HTR-8/SVneo (cell line): ENCODE data around the gene ATP2A1.
"Not testable (repeated sequence)": the region's sequence is repeated elsewhere in the genome, so short reads cannot be mapped to it uniquely, and the experiment has no call there.

Experiments
- DNase-seq: peaks from one replicate; pipeline ENCODE4 v3.0.0; 2011; ENCODE audit warnings: low spot score, mixed read lengths; ENCODE audit not compliant: insufficient read length
- FAIRE-seq: peaks from 2 replicates; lab custom pipeline; 2011; peaks lifted over from hg19 to GRCh38; lab: Jason Lieb, UNC

Gene ATP2A1

GRCh38 chr16:28930203-28930602, 51.9 kb downstream of the ATP2A1 start:
- DNase-seq, result no peak
- no peak for FAIRE-seq

- DNase-seq (no peak), FAIRE-seq (no peak)
Measured at GRCh38 chr16:28930652-28931051, 52.4 kb downstream of the ATP2A1 start.

DNA sequence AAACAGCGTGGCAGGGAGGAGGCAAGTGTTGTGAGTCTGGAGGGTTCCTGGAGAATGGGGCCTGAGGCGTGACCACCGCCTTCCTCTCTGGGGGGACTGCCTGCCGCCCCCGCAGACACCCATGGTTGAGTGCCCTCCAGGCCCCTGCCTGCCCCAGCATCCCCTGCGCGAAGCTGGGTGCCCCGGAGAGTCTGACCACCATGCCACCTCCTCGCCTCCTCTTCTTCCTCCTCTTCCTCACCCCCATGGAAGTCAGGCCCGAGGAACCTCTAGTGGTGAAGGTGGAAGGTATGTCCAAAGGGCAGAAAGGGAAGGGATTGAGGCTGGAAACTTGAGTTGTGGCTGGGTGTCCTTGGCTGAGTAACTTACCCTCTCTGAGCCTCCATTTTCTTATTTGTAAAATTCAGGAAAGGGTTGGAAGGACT, 53.5 kb downstream of the ATP2A1 start, which contains the start of gene CD19:
TSS of gene CD19 (plus strand) at position 171 of the 425 bp plus-strand sequence. CDS start at position 201, 30 bp downstream.
- no peak for FAIRE-seq
- no peak for DNase-seq

DNA sequence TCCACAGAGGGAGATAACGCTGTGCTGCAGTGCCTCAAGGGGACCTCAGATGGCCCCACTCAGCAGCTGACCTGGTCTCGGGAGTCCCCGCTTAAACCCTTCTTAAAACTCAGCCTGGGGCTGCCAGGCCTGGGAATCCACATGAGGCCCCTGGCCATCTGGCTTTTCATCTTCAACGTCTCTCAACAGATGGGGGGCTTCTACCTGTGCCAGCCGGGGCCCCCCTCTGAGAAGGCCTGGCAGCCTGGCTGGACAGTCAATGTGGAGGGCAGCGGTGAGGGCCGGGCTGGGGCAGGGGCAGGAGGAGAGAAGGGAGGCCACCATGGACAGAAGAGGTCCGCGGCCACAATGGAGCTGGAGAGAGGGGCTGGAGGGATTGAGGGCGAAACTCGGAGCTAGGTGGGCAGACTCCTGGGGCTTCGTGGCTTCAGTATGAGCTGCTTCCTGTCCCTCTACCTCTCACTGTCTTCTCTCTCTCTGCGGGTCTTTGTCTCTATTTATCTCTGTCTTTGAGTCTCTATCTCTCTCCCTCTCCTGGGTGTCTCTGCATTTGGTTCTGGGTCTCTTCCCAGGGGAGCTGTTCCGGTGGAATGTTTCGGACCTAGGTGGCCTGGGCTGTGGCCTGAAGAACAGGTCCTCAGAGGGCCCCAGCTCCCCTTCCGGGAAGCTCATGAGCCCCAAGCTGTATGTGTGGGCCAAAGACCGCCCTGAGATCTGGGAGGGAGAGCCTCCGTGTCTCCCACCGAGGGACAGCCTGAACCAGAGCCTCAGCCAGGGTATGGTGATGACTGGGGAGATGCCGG, 54.3 kb downstream of the ATP2A1 start:
- FAIRE-seq, result no peak

DNA sequence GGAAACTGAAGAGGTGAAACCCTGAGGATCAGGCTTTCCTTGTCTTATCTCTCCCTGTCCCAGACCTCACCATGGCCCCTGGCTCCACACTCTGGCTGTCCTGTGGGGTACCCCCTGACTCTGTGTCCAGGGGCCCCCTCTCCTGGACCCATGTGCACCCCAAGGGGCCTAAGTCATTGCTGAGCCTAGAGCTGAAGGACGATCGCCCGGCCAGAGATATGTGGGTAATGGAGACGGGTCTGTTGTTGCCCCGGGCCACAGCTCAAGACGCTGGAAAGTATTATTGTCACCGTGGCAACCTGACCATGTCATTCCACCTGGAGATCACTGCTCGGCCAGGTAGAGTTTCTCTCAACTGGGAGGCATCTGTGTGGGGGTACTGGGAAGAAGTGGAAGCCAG, 54.9 kb downstream of the ATP2A1 start:
- no peak for DNase-seq
- FAIRE-seq, result no peak

More for the DNA sequence above, 54.3 kb downstream of the ATP2A1 start:
- DNase-seq, result no peak

GRCh38 chr16:28935346-28935745, 57.1 kb downstream of the ATP2A1 start:
- no peak for FAIRE-seq

GRCh38 chr16:28935924-28936783, 57.9 kb downstream of the ATP2A1 start:
- FAIRE-seq, result no peak

More at GRCh38 chr16:28935346-28935745, 57.1 kb downstream of the ATP2A1 start:
- DNase-seq, result no peak

DNA sequence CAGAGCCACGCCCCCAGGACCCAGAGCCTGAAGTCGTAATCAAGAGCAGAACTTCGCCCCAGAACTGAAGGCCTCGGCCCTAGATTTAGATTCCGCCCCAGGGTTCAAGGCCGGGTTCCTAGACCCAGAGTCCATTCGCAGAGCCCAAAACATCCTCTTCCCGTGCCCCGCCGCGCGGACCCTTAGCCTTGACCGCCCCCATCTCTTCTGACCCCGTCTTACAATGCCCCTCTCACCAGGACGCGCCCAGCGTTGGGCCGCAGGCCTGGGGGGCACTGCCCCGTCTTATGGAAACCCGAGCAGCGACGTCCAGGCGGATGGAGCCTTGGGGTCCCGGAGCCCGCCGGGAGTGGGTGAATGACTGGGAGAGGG, 58.5 kb downstream of the ATP2A1 start:
- FAIRE-seq (no peak), DNase-seq (no peak)

More at GRCh38 chr16:28935924-28936783, 57.9 kb downstream of the ATP2A1 start:
- no peak for DNase-seq

DNA sequence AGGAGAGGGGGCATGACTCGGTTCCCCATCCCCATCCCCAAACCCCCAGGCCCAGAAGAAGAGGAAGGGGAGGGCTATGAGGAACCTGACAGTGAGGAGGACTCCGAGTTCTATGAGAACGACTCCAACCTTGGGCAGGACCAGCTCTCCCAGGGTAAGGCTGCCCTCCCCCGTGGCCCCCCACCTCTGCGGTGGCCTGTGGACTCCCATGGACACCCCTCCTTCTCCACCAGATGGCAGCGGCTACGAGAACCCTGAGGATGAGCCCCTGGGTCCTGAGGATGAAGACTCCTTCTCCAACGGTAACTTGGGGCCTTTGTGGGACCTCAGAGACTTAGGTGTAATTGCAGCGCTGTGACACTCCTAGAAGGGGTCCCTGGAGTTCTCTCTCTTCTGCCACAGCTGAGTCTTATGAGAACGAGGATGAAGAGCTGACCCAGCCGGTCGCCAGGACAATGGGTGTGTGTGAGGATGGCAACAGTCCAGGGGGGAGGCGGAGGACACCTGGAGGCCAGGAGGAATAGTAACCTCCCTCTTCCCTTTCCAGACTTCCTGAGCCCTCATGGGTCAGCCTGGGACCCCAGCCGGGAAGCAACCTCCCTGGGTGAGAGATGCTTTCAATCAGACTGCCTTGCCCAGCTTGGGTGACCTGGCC, 59.1 kb downstream of the ATP2A1 start:
- FAIRE-seq (no peak), DNase-seq (no peak)

- DNase-seq (no peak), FAIRE-seq (no peak)
Measured at GRCh38 chr16:28938721-28939120, 60.4 kb downstream of the ATP2A1 start.

GRCh38 chr16:28939825-28940224, 61.5 kb downstream of the ATP2A1 start:
- not testable (repeated sequence) for FAIRE-seq, DNase-seq

DNA sequence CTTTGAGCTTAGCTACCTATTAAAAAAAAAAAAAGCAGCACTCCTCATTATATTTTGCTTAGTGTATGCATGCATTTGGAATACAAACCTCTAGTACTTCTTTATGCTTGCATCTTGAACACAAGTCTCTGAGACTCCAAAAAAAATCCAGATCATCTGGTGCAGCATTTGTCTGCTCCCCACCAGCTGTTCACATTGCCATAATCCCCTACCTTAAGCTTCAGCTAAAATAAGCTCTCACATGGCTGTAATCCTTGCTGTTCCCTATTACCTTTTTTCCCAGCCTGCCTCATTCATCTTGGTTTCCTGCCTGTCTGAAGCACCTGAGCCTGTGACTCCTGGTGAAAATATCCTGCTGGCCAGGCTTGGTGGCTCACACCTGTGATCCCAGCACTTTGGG, 65.0 kb downstream of the ATP2A1 start:
- FAIRE-seq, result no peak
- no peak for DNase-seq

- no peak for DNase-seq
- no peak for FAIRE-seq
Measured at GRCh38 chr16:28946681-28947080, 68.4 kb downstream of the ATP2A1 start.

DNA sequence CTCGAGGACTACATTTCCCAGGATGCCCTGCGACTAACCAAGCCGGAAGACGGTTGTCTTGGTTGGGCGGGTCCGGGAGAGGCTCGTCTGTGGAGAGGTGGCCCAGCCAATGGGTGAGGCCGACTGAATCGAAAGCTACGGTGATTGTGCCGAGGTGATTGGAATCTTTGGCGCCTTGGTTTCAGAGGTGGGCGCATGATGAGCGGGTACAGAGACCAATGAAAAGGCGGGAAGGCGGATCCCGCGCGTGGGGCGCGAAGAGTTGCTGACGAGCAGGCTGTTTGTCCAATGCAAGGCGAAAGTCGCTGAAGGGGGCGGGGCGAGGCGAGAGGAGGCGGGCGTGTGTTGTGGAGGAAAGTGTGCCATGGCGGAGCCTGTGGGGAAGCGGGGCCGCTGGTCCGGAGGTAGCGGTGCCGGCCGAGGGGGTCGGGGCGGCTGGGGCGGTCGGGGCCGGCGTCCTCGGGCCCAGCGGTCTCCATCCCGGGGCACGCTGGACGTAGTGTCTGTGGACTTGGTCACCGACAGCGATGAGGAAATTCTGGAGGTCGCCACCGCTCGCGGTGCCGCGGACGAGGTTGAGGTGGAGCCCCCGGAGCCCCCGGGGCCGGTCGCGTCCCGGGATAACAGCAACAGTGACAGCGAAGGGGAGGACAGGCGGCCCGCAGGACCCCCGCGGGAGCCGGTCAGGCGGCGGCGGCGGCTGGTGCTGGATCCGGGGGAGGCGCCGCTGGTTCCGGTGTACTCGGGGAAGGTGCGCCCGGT, 72.5 kb downstream of the ATP2A1 start, which contains the start of gene NFATC2IP:
TSS of gene NFATC2IP (plus strand) at position 290 of the 762 bp plus-strand sequence. CDS start at position 365, 75 bp downstream.
- peak; percentile 99 for DNase-seq
- FAIRE-seq, result peak; percentile 75

- FAIRE-seq (no peak), DNase-seq (no peak)
Measured at GRCh38 chr16:28951410-28951943, 73.2 kb downstream of the ATP2A1 start.
